T-helper 17 cell (primary cell): ENCODE data around the gene NT5DC2. TPM values are rescaled to one million over a fixed set of nuclear protein-coding genes. Genes with fewer than 3 reads are reported as not detected.

ENCODE experiments used
- ATAC-seq: fragments of 150-1000 bp; cut with Tn5 transposase; 2 replicates; pipeline ENCODE4 v1.10.0; 2021; ENCODE audit warnings: mild to moderate bottlenecking, moderate library complexity
- DNase-seq, 3 donors: peaks; one replicate each; pipeline versions ENCODE4 v3.0.0 to v3.0.0-alpha.2; 2020 to 2021
- H3K9me3 ChIP-seq: one replicate; pipeline ENCODE4 v1.7.0; 2013; ENCODE audit warnings: low read length, mild to moderate bottlenecking; ENCODE audit not compliant: control insufficient read depth, poor library complexity, severe bottlenecking
- H3K27ac Mint-ChIP-seq: one replicate; pipeline ENCODE4 v1.8.0; 2022; ENCODE audit warnings: mild to moderate bottlenecking, moderate library complexity, mixed read lengths
- H3K27me3 Mint-ChIP-seq: one replicate; pipeline ENCODE4 v1.8.0; 2022; ENCODE audit warnings: mixed read lengths
- H3K36me3 Mint-ChIP-seq: one replicate; pipeline ENCODE4 v1.8.0; 2022; ENCODE audit warnings: low read depth, mixed read lengths
- H3K4me1 Mint-ChIP-seq: one replicate; pipeline ENCODE4 v1.8.0; 2022; ENCODE audit warnings: mild to moderate bottlenecking, mixed read lengths
- H3K4me3 Mint-ChIP-seq: one replicate; pipeline ENCODE4 v1.8.0; 2022; ENCODE audit warnings: mild to moderate bottlenecking, moderate library complexity, mixed read lengths
- total RNA-seq, 4 donors: library from RNA in 2 of 4; stranded (reverse) in 2 of 4; gene quantifications; one replicate each; pipeline ENCODE4 v1.2.3 and lab custom pipeline; 2022 to 2026

The NT5DC2 gene
- total RNA-seq, 2 donors from 2014 or later: 2.3 to 2.5 TPM

DNA sequence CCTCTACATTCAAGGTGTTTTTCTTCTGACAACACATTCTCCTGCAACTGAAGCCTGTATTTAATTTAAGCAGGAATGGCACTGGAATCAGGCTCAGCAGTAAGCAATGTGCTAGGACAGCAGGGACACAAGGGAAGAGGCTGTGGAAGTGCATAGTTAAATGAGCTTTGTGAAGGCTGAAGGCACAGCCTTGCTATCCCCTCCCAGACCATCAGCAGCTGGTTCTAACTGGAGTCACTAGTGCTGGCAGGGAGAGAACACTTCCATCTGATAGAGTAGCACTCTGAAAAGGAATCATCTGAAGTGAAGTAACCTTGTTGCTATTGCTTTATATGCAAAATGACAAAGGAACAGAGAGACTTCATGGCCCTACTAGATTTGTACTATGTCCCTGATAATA, 17.5 kb upstream of the NT5DC2 start:
- H3K9me3 ChIP-seq: no peaks in the 10 kb centered on the region
- peaks cover 2% of the 10 kb centered on the region for H3K36me3 Mint-ChIP-seq
- no peaks in the 10 kb centered on the region for H3K27me3 Mint-ChIP-seq
- ATAC-seq (no peak), DNase-seq (no peak)
- no peak overlapping the region for H3K4me3 Mint-ChIP-seq
- no peaks in the 10 kb centered on the region for H3K4me1 Mint-ChIP-seq
- no peak overlapping the region for H3K27ac Mint-ChIP-seq

DNA sequence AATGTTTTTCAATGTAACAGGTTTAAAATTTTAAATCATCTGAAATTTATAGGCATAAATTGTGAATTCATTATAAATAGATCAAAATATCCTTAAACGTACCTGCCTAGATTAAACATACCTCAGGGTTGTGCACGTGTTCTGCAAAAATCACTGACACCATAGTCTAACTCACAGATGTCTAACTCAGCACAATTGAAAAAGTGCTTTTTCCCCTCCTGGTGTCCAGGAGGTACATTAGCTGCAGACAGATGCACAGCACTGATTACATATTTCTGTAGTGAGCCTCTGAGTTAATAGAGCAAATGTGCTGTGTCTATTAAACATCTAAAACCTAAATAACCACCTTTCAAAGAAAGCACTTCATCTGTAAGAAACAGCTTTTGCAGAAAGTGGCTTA, 13.5 kb upstream of the NT5DC2 start:
- no peaks in the 10 kb centered on the region for H3K36me3 Mint-ChIP-seq
- H3K4me3 Mint-ChIP-seq: no peak overlapping the region
- ATAC-seq: no peak
- H3K4me1 Mint-ChIP-seq: peaks cover 4% of the 10 kb centered on the region
- H3K27me3 Mint-ChIP-seq: no peaks in the 10 kb centered on the region
- H3K9me3 ChIP-seq: no peaks in the 10 kb centered on the region
- no peak for DNase-seq
- no peak overlapping the region for H3K27ac Mint-ChIP-seq

DNA sequence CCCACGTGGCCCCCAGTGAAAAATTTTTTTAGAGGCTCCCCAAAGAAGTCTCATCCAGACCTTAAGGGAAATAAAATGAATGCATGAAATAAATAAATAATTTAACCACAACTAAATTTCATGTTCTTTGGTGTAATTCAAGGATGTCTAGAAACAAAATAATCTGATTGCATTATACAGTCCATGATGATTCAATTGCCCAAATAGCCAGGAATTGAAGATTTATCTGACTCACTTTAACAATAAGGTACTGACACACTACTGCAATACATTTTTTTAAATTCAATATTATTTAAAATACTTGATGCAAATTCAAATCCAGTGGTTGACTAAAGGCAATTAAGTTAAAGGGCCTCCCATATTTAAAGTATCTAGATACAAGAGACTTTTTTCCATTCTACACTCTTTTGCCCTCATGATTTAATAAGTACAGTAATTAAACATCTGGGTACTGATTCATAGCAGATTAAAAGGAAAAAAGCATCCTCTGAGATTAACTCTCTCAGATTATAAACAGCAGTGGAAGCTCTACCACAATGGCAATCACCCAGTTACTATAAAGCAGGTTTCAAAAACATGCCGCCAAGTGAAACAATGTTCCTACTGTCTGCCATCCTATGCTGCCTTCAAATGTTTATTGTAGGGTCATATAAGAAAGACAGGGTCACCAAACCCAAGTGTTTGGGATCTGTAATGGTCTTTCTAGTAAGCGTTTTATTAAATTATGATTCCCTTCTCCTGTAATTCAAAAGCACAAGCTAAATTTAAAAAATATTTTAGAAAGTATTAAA, 12.6 kb upstream of the NT5DC2 start:
- Mint-ChIP-seq H3K27me3 (no peaks in the 10 kb centered on the region), H3K27ac (peak overlapping the region; percentile 57), H3K4me1 (peaks cover 6% of the 10 kb centered on the region), H3K4me3 (no peak overlapping the region), H3K36me3 (no peaks in the 10 kb centered on the region)
- ATAC-seq (no peak), DNase-seq (no peak)
- no peaks in the 10 kb centered on the region for H3K9me3 ChIP-seq

DNA sequence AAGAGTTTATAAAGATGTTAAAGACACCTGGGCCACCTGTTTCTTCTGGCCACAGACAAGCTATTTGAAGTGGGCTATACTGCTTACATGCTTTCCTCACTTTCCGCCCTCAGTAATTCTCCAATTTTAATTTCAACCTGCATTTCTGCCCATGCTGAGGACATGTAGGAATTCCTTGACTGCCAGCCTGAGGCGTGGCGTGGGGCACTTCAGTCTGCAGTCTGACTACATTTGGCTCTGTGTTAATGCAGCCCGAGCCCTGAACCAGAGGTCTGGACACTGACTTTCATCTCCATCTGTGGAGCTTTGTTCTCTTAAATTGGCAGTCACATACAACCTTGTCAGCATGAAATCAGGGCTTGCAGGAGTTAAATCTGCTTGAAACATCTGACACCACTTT, 11.3 kb upstream of the NT5DC2 start:
- H3K4me1 Mint-ChIP-seq: peaks cover 6% of the 10 kb centered on the region
- peak overlapping the region; percentile 57 for H3K27ac Mint-ChIP-seq
- DNase-seq: no peak
- no peak overlapping the region for H3K4me3 Mint-ChIP-seq
- H3K27me3 Mint-ChIP-seq: no peaks in the 10 kb centered on the region
- no peaks in the 10 kb centered on the region for H3K9me3 ChIP-seq
- no peaks in the 10 kb centered on the region for H3K36me3 Mint-ChIP-seq
- ATAC-seq: no peak

DNA sequence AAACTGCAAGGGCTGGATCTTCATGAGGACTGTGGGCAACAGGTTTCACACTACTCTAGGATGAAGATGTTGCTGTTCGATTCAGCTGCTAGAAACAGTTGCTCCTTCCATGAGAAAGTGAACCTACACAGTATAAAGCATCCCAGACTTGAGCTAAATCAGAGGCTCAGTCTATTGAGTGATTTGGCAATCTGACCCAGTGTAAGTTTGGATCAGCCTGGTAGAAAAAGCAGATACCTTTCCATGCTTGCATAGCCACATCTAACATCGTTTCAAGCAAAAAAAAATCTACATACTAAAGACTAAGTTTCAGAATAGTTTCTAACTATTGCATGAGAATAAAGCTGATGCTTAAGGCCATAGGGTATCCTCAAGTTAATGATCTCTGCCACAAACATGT, 7.4 kb upstream of the NT5DC2 start:
- H3K4me3 Mint-ChIP-seq: no peak overlapping the region
- DNase-seq (no peak), ATAC-seq (no peak)
- H3K36me3 Mint-ChIP-seq: peaks cover 4% of the 10 kb centered on the region
- no peak overlapping the region for H3K27ac Mint-ChIP-seq
- H3K9me3 ChIP-seq: no peaks in the 10 kb centered on the region
- H3K27me3 Mint-ChIP-seq: no peaks in the 10 kb centered on the region
- peaks cover 29% of the 10 kb centered on the region for H3K4me1 Mint-ChIP-seq

DNA sequence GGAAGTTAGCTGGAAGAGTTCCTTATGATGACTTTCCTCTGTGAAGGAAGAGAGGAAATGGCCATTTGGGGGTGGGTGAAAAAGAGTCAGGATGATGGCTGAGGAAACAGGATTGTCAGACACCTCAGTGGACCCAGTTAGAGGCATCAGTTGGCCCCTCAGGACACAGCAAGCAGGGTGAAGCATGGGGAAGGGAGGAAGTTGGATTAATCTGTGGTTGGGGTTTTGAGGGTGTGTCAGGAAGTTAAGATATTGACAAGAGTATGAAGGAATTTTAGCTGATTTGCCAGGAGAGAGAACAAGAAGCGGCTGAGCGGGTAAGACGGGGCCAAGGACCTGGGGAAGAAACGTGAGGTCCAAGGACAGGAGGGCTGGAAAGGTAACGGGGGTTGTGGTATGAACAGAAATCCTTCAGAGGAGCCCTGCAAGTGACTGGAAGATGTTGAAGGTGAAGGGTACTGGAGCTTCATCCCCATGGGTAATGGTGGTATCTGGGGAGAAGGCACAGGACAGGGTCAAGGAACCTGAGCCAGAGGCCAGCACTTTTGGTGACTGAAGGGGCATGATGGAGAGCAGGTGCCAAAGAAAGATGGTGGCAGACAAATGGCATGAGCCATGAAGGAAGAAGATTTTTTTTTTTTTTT, 5.5 kb upstream of the NT5DC2 start:
- H3K4me3 Mint-ChIP-seq: peak overlapping the region; percentile 7
- no peaks in the 10 kb centered on the region for H3K27me3 Mint-ChIP-seq
- H3K4me1 Mint-ChIP-seq: peaks cover 30% of the 10 kb centered on the region
- no peaks in the 10 kb centered on the region for H3K9me3 ChIP-seq
- H3K27ac Mint-ChIP-seq: peak overlapping the region; percentile 0
- no peak for ATAC-seq
- peaks cover 4% of the 10 kb centered on the region for H3K36me3 Mint-ChIP-seq
- no peak for DNase-seq

DNA sequence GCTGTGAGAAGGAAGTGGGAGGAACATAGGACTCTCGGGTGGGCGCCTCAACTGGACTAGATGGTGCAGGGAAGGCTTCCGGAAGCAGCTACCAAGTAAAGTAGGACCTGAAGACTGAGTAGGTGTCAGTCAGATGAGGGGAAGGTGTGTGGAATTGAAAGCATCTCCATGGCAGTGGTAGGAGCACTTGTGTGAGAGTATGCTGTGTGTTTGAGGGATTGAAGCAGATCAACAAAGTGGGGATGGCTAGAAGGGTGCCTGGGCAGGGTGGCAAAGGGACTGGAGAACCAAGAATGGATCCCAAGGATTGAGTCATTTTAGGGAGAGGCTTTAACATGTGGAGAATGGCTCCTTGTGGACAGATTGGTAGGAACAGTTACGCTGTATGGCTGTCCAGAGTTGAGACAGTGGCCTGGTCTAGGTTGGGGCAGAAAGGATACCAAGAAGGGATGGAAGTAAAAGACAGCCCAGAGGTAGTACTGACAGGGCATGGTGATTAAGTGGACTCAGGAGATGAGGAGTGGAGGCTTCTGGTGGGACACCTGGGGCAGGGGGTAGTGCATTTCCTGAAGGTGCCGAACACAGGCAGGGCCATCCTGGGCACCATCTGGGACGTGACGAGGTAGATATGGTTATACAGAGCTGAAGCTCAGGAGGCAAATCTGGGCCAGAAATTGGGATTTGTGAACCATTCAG, 4.2 kb upstream of the NT5DC2 start:
- H3K36me3 Mint-ChIP-seq: peaks cover 4% of the 10 kb centered on the region
- DNase-seq (no peak), ATAC-seq (no peak)
- peak overlapping the region; percentile 95 for H3K27ac Mint-ChIP-seq
- peaks cover 30% of the 10 kb centered on the region for H3K4me1 Mint-ChIP-seq
- H3K9me3 ChIP-seq: no peaks in the 10 kb centered on the region
- no peaks in the 10 kb centered on the region for H3K27me3 Mint-ChIP-seq
- H3K4me3 Mint-ChIP-seq: peak overlapping the region; percentile 98

DNA sequence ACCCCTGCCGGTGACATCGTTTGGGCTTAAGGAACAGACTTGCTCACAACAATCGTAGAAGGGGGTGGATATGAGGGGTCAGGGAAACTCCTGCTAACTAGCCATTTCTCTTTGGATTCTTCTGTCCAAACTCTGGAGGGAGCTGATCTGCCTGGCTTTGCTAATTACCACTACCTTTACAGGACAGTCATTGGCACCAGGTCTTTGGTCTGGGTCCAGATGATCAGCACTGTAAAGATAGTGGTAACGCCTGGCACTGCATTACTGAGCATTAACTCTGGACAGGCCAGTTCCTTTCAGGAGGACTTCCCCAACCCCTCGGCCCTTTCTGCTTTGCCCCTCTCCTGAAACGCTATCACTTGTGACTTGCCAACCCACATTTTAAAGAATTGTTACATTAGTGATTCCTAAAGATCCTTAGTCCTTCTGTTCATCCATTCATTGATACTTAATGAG, 3.5 kb upstream of the NT5DC2 start:
- H3K9me3 ChIP-seq: no peaks in the 10 kb centered on the region
- Mint-ChIP-seq H3K36me3 (peaks cover 4% of the 10 kb centered on the region), H3K4me3 (peak overlapping the region; percentile 98), H3K27me3 (no peaks in the 10 kb centered on the region), H3K4me1 (peaks cover 30% of the 10 kb centered on the region), H3K27ac (peak overlapping the region; percentile 95)
- DNase-seq (no peak), ATAC-seq (no peak)

DNA sequence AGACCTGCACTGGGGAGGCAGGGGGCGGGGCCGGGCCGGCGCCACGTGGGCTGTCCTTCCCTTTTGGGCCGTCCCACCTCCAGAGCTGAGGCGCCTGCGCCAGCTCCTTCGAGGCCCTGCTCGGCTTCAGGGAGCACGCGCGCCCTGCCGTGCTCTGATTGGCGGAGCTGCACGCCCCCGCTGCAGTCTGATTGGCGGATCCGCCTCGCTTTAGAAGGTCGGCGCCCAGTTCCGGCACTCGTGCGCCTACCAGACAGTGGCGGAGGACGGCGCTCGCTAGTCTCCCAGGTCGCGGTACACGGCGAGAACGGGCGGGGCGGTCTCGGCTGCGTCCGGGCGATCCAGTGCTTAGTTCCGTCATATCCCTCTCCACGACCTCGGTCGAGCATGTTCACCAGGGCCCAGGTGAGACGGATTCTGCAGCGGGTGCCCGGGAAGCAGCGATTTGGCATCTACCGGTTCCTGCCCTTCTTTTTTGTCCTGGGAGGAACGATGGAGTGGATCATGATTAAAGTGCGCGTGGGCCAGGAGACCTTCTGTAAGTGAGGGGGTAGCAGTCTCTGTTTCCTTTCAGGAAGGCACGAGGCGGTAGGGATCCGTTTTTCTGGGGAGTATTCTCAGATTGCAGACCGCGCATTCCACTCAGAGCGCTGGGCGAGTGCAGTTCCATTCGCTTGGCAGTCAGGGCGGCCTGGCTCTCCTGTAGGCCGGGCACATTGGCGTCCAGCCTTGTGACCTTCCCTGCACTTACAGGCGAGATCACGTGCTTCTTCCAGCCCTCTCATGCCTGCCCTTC, 2.9 kb upstream of the NT5DC2 start, which contains the start of gene UQCC5:
Gene UQCC5 (plus strand): TSS at position 237 of the 796 bp plus-strand sequence. CDS start 151 bp downstream, at position 388.
- Mint-ChIP-seq H3K4me1 (peaks cover 28% of the 10 kb centered on the region), H3K27me3 (no peaks in the 10 kb centered on the region), H3K4me3 (peak within 1 kb of the TSS; percentile 98), H3K36me3 (peaks cover 4% of the 10 kb centered on the region), H3K27ac (peak within 1 kb of the TSS; percentile 95)
- H3K9me3 ChIP-seq: no peaks in the 10 kb centered on the region
- DNase-seq (peak; percentile 93 to 96 (median 95)), ATAC-seq (peak; percentile 94)

DNA sequence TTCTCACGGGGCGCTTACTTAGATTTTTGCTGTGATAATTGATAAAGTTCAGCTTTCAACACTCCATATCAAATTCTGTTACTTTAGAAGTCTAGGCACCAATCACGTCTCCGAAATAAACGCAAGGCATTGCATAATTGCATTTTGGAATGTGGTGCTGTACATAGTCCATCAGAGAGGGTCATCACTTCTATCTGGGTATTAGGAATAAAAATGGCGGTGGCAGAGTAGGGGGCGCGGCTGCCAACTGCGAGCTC, 2.4 kb upstream of the NT5DC2 start:
- no peak for DNase-seq
- peak overlapping the region; percentile 95 for H3K27ac Mint-ChIP-seq
- H3K36me3 Mint-ChIP-seq: peaks cover 4% of the 10 kb centered on the region
- no peaks in the 10 kb centered on the region for H3K27me3 Mint-ChIP-seq
- H3K4me3 Mint-ChIP-seq: peak overlapping the region; percentile 98
- no peaks in the 10 kb centered on the region for H3K9me3 ChIP-seq
- peaks cover 28% of the 10 kb centered on the region for H3K4me1 Mint-ChIP-seq
- ATAC-seq: no peak

DNA sequence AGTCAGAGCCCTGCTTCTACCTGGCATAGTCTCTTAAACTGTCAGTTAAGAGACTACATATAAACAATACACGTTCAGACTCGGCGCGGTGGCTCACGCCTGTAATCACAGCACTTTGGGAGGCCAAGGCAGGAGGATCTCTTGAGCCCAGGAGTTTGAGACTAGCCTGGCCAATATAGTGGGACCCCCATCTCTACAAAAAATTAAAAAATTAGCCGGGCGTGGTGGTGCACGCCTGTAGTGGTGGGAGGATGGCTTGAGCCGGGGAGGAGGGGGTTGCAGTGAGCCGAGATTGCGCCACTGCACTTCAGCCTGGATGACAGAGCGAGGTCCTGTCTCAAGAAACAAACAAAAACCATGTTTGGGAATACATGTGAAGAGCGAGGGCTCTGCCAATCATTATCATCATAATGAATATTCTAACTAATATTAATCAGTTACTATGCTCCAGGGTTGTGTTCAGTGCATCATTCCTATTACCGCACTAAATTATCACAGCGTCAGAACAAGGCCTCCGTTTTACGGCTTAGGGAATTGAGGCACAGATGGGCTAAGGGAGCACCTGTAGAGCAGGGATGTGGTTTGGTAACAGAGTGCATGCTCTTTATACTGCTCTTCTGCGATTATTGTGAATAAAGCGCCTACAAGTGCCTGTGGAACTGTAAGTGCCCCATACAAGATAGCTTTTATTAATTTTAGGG, 1.9 kb upstream of the NT5DC2 start:
- Mint-ChIP-seq H3K27me3 (no peaks in the 10 kb centered on the region), H3K4me1 (peaks cover 28% of the 10 kb centered on the region), H3K27ac (peak overlapping the region; percentile 95), H3K4me3 (peak overlapping the region; percentile 98), H3K36me3 (peaks cover 4% of the 10 kb centered on the region)
- no peaks in the 10 kb centered on the region for H3K9me3 ChIP-seq
- DNase-seq: no peak
- no peak for ATAC-seq

DNA sequence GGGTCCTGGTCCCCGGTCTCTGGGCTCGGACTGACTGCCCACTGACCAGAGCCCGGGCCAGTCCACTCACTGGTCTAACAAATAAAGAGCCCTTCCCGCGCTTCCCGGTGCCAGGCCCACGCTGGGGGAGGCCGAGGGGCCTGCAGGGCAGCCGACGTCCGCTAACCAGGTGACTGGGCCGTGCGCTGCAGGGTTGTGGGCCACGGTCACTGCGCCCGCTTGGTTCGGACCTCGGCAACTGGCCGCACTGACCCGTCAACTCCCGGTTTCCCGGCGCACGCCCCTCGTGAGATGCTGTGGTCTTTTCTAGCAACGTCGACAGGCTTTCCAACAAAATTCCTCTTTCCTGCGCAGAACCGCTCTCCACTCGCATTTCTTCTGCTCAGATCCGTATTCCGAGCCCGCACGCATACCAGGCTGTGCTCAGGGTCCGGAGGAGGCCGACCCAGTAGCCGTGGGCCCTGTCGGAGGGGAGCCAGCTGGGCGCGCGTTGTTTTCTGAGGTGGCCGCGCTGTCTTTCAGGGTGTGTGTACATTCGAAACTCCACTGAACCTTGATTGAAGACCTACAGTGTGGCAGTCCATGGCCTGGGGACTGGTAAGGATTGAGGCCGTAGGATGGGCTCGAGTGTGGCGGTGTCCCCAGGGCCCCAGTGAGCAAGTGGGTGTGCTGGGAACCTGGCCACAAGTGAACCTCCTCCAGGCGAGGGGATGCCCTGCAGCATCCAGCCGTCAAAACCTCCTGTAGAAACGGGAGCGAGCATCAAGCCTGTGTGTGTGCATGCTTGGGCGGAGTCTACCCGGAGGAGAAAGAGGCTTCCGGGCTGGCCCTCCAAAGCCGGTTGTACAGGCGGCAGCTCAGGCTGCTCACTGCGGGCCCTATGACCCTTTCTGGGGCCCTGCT, 875 bp upstream of the NT5DC2 start:
- no peak for DNase-seq
- Mint-ChIP-seq H3K36me3 (peaks cover 4% of the 10 kb centered on the region), H3K4me1 (peaks cover 28% of the 10 kb centered on the region), H3K27me3 (no peaks in the 10 kb centered on the region), H3K4me3 (peak overlapping the region; percentile 81), H3K27ac (no peak overlapping the region)
- no peaks in the 10 kb centered on the region for H3K9me3 ChIP-seq
- no peak for ATAC-seq
